ENCODE results near the gene LAMA4.

Gene LAMA4

GRCh38 chr6:112266331-112266730 is 12.0 kb upstream of the LAMA4 start:
- H3K4me3 ChIP-seq (replicated peaks in 1 of 2; ENCODE audit: low read depth in 2 of 2, low read length in 2 of 2) = no peak overlapping the region
- DNase-seq (ENCODE audit: low read depth in 2 of 2) = no peak
- TF ChIP-seq CTCF (IDR thresholded peaks at IDR 0.05; ENCODE audit: low read depth, low read length) = no peak

GRCh38 chr6:112259337-112259675 is 4.9 kb upstream of the LAMA4 start:
- no peak for DNase-seq (ENCODE audit: low read depth in 2 of 2)
- no peak for TF ChIP-seq CTCF (IDR thresholded peaks at IDR 0.05; ENCODE audit: low read depth, low read length)
- H3K4me3 ChIP-seq (replicated peaks in 1 of 2; ENCODE audit: low read depth in 2 of 2, low read length in 2 of 2) = no peak overlapping the region

- H3K4me3 ChIP-seq (replicated peaks in 1 of 2; ENCODE audit: low read depth in 2 of 2, low read length in 2 of 2) = no peak overlapping the region
- no peak for DNase-seq (ENCODE audit: low read depth in 2 of 2)
- TF ChIP-seq CTCF (IDR thresholded peaks at IDR 0.05; ENCODE audit: low read depth, low read length) = no peak
Measured at GRCh38 chr6:112258642-112259336, 4.4 kb upstream of the LAMA4 start.

GRCh38 chr6:112257178-112257855 is 3.0 kb upstream of the LAMA4 start:
- no peak for TF ChIP-seq CTCF (IDR thresholded peaks at IDR 0.05; ENCODE audit: low read depth, low read length)
- no peak overlapping the region for H3K4me3 ChIP-seq (replicated peaks in 1 of 2; ENCODE audit: low read depth in 2 of 2, low read length in 2 of 2)
- no peak for DNase-seq (ENCODE audit: low read depth in 2 of 2)

- H3K4me3 ChIP-seq (replicated peaks in 1 of 2; ENCODE audit: low read depth in 2 of 2, low read length in 2 of 2) = peak overlapping the region; percentile 90 to 96
- TF ChIP-seq CTCF (IDR thresholded peaks at IDR 0.05; ENCODE audit: low read depth, low read length) = no peak
- no peak for DNase-seq (ENCODE audit: low read depth in 2 of 2)
Measured at GRCh38 chr6:112254921-112255320, 554 bp upstream of the LAMA4 start.

GRCh38 chr6:112253498-112253840 is 898 bp downstream of the LAMA4 start:
- TF ChIP-seq CTCF (IDR thresholded peaks at IDR 0.05; ENCODE audit: low read depth, low read length) = no peak
- H3K4me3 ChIP-seq (replicated peaks in 1 of 2; ENCODE audit: low read depth in 2 of 2, low read length in 2 of 2) = peak overlapping the region; percentile 90 to 96

More at GRCh38 chr6:112253498-112253840, 898 bp downstream of the LAMA4 start:
- DNase-seq (ENCODE audit: low read depth in 2 of 2) = no peak

Measured in cardiac fibroblast (primary cell).